Pulmonary artery endothelial cell (primary cell): ENCODE data around the gene ZNF613. TPM values are rescaled to one million over a fixed set of nuclear protein-coding genes. Genes with fewer than 3 reads are reported as not detected.
"Not testable (repeated sequence)": the region's sequence is repeated elsewhere in the genome, so short reads cannot be mapped to it uniquely, and the experiment has no call there.

Source experiments
- DNase-seq: peaks from one replicate; pipeline ENCODE4 v3.0.0-alpha.2; 2011; ENCODE audit warnings: low read depth, low spot score
- total RNA-seq: library from RNA; depleted of rRNA; stranded (reverse); fragments of >200 nt; gene quantifications from 2 replicates; pipeline ENCODE4 v1.2.3, GENCODE V29; 2014

ZNF613 gene
- total RNA-seq, 1 donor from 2014 or later = 6.4 TPM

DNA sequence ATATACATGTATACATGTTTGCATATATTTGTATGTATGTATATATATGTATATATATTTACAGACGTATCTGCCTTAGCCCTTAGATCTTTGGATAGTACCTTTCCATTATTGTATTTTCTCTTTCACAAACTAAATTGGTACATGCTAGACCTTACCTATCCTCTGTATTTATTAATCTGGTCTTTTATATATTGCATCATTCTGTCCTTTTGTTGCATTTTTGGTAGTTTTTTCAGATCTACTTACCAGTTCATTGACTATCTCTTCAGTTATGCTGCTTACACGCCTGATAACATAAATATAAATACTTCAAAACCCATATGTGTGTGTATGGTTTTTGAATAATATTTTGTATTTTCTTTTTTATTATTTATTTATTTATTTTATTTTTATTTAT is 11.7 kb downstream of the ZNF613 start:
- DNase-seq = no peak

DNA sequence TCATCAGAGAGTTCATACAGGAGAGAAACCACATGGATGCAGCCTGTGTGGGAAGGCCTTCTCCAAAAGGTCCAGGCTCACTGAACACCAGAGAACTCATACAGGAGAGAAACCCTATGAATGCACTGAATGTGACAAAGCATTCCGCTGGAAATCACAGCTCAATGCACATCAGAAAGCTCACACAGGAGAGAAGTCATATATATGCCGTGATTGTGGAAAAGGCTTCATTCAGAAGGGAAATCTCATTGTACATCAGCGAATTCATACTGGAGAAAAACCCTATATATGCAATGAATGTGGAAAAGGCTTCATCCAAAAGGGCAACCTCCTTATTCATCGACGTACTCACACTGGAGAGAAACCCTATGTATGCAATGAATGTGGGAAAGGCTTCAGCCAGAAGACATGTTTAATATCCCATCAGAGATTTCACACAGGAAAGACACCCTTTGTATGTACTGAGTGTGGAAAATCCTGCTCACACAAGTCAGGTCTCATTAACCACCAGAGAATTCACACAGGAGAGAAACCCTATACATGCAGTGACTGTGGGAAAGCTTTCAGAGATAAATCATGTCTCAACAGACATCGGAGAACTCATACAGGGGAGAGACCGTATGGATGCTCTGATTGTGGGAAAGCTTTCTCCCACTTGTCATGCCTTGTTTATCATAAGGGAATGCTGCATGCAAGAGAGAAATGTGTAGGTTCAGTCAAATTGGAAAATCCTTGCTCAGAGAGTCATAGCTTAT is 17.7 kb downstream of the ZNF613 start:
- DNase-seq = no peak

- no peak for DNase-seq
These were observed 19.3 kb downstream of the ZNF613 start for GRCh38 chr19:51946602-51947001.

DNA sequence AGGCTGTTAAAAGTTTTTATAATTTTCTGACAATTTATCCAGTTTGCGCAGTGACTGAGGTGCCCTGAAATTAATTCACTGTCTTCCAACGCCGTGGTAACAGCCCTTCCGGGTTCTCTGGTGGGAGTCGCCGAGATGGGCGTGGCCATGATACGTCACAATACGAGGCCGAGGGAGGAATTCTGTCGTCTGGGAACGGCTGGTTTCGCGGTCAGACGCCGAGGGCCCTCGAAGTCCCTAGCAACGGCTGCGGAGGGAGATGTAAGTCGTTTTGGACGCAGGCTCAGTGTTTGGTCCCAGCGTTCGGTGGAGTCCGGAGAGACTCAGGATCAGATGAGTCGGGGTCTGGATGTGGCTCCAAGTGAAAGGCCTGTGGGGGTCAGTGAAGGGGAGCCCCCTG is 21.7 kb downstream of the ZNF613 start:
- DNase-seq = no peak

GRCh38 chr19:51957846-51958245 is 30.6 kb downstream of the ZNF613 start:
- not testable (repeated sequence) for DNase-seq

- DNase-seq = no peak
These were observed 32.5 kb downstream of the ZNF613 start for GRCh38 chr19:51959791-51960190.

- DNase-seq = not testable (repeated sequence)
These were observed 33.5 kb downstream of the ZNF613 start for GRCh38 chr19:51960621-51961233.

- DNase-seq = no peak
These were observed 38.3 kb downstream of the ZNF613 start for GRCh38 chr19:51965583-51965982.

GRCh38 chr19:51970718-51971117 is 43.4 kb downstream of the ZNF613 start:
- DNase-seq = no peak

- no peak for DNase-seq
These were observed 44.4 kb downstream of the ZNF613 start for GRCh38 chr19:51971624-51972023.

- not testable (repeated sequence) for DNase-seq
These were observed 48.5 kb downstream of the ZNF613 start for GRCh38 chr19:51975787-51976186.

DNA sequence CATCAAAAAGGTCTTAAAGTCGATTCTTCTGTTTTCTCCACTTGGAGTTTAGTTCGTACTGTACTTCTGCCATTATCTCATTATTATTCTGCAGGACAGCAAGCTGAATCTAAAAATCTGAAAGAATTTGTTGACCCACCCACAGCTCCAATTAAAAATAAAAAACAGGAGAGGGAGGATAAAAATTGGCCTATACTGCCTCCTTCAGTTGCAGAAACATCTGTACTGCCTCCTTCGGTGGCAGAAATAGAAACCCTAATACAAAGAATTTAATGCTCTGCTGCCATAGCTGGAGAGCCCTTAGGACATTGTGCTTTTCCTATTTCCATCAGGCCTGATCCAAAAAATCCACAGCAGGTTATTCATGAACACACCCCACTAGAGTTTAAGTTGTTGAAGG is 49.6 kb downstream of the ZNF613 start:
- DNase-seq = no peak

DNA sequence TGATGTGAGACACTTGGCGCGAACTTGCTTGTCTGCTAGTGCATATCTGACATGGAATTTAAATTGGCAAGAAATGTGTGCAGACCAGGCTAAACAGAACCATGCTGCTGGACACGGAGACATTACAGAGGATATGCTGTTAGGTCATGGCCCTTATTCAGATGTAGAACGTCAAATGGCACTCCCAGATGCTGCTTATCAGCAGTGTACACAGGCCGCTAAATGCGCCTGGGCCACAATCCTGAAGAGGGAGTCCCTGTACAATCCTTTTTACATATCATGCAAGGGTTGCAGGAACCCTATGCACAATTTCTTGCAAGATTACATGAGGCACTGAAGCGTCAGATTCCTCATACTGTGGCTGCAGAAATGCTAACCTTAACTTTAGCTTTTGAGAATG is 50.1 kb downstream of the ZNF613 start:
- DNase-seq = no peak

GRCh38 chr19:51978882-51979281 is 51.6 kb downstream of the ZNF613 start:
- no peak for DNase-seq

DNA sequence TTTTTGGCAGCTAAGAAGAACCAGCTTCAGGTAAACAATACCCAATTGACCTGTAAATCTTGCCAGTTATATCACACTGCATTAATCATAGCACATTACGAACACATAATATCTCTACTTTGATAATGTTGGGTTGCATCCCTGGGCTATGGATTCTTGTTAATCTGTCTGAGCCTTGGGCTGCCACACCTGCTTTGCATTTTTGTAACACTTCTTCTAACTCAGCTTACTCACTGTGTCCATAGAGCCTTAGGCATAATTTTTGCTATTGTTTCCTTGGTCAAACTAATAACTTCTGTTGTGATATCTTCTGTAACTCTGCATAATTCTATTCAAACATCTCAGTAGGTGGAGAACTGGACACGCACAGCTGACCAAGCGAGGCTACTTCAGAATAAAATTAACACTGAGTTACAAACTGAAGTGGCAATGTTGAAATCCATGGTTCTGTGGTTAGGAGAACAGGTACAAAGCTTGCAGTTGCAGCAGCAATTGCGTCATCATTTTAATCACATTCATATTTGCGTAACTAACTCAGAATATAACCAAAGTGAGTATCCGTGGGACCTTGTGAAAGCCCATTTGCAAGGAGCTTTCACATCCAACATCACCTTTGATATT is 53.0 kb downstream of the ZNF613 start:
- no peak for DNase-seq

- DNase-seq = not testable (repeated sequence)
These were observed 53.7 kb downstream of the ZNF613 start for GRCh38 chr19:51980926-51981325.

GRCh38 chr19:51983361-51983760 is 56.1 kb downstream of the ZNF613 start:
- DNase-seq = no peak

DNA sequence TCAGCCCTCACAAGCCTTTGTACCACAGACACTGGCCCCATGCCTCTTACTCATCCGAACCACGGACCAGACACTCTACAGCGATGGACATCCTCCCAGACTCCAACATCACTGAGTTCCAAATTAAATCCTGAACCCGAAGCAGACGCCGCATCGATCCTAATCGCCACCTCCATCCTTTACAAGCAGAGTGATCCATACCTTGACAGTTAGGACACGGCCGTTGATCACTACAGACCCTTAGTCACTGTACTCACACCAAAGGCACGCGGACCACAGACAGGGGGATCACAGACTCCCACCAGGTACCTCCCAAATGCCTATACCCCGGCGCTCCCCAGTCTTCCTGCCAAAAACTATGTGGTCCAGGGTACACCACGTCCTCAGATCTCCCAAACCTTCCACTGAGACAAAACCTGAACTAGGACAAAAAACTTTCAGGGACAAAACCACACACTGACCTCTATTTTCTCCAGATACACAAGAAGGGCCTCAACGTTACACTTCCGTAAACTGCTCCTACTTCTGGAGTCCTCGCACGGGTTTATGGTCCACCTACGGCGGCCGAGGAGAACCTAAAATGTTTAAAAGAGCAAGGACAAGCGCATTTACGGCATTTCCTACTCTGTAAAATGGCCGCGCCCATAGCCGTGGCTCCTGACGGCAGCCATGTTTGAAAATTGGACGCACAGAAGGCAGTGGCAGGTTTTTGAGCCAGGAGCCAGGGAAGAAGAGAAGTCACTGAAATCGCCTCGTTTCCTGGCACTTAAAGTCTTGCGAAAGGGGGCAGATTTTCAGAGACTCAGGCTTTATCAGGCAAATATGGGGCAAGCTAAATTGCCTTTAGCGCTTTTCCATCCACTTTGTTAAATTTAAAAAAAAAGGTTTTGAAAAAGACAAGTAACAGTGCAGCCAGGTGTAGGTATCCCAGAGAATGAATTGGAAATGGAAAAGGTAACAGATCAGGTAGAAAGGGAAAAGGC is 59.3 kb downstream of the ZNF613 start, which contains the start of gene ZNF350:
Gene ZNF350 (minus strand): TSS at position 532 of the 983 bp plus-strand sequence. CDS start 12,480 bp downstream, outside the sequence.
- peak; percentile 89 for DNase-seq

- no peak for DNase-seq
These were observed 66.2 kb downstream of the ZNF613 start for GRCh38 chr19:51993422-51993821.

- no peak for DNase-seq
These were observed 66.9 kb downstream of the ZNF613 start for GRCh38 chr19:51994048-51994644.
